HFFc6 (cell line): Measurements from ENCODE around the gene PUDP. TPM values are rescaled to one million over a fixed set of nuclear protein-coding genes. Genes with fewer than 3 reads are reported as not detected.
"Not testable (repeated sequence)": the region's sequence is repeated elsewhere in the genome, so short reads cannot be mapped to it uniquely, and the experiment has no call there.

ENCODE experiments used
- DNase-seq: peaks from one replicate; pipeline ENCODE4 v3.0.0-alpha.2; 2018
- H3K27ac Mint-ChIP-seq: 2 replicates; pipeline ENCODE4 v1.8.0; 2020; ENCODE audit warnings: mild to moderate bottlenecking, mixed read lengths
- H3K27me3 Mint-ChIP-seq: 2 replicates; pipeline ENCODE4 v1.8.0; 2021; ENCODE audit warnings: mild to moderate bottlenecking, moderate library complexity, mixed read lengths; ENCODE audit not compliant: insufficient read depth
- H3K36me3 Mint-ChIP-seq: 2 replicates; pipeline ENCODE4 v1.8.0; 2021; ENCODE audit warnings: low read depth, mixed read lengths
- H3K4me1 Mint-ChIP-seq: 2 replicates; pipeline ENCODE4 v1.8.0; 2020; ENCODE audit warnings: low read depth, mixed read lengths
- H3K4me3 Mint-ChIP-seq: 2 replicates; pipeline ENCODE4 v1.8.0; 2020; ENCODE audit warnings: mild to moderate bottlenecking, moderate library complexity, mixed read lengths
- H3K9me3 Mint-ChIP-seq: 2 replicates; pipeline ENCODE4 v1.8.0; 2020; ENCODE audit warnings: mild to moderate bottlenecking, mixed read lengths
- microRNA-seq: library from miRNA; unstranded; fragments of <30 nt; microRNA quantifications from one replicate; pipeline ENCODE4, GENCODE V29; 2019
- total RNA-seq, 6 experiments: library from RNA; stranded (reverse); fragmentation: NEBNext Ultra II Directional; extraction: Animal tissue kit (Norgen Biotek cat#: 25700); gene quantifications; 2 replicates in 1 of 6; 3 replicates in 5 of 6; pipeline ENCODE4 v1.2.3, GENCODE V29; 2021

The PUDP gene
- total RNA-seq, 6 experiments from 2014 or later = 23.6 to 30.9 (median 25.9) TPM

DNA sequence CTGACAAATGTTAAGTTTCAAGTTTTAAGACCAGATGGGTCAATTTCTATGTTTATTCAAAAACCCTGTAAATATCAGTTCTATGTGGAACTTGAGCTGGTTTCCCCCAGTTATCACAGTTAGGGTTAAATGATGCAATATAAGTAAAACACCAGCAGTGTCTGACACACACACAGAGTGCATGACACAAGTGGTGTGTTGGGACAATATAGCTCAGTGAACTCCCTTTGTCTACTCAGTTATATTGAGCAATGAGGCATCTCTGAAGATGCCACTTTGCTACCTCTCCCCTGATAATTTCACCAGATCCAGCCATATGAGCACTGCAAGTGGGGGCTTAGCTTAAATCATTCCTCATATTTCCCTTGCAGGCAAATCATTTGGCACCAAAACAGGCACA lies 140.6 kb downstream of the PUDP start:
- not testable (repeated sequence) for H3K4me3 Mint-ChIP-seq, H3K27ac Mint-ChIP-seq, DNase-seq, H3K9me3 Mint-ChIP-seq, H3K27me3 Mint-ChIP-seq, H3K36me3 Mint-ChIP-seq
- peaks cover 16% of the 10 kb centered on the region for H3K4me1 Mint-ChIP-seq

Small RNAs within 50 kb of the gene (microRNA-seq; reads per million reads assigned to microRNA genes)
- gene MIR4767 = 7.0 reads per million

Other genes with a start within 250 kb of the PUDP start
- gene STS, start 441 bp downstream of the PUDP start, total RNA-seq = 10 to 100 TPM; 11.3 to 15.2 (median 13.3) TPM